Measurements from ENCODE around the gene DTX2.
"Not testable (repeated sequence)": the region's sequence is repeated elsewhere in the genome, so short reads cannot be mapped to it uniquely, and the experiment has no call there.

DNA sequence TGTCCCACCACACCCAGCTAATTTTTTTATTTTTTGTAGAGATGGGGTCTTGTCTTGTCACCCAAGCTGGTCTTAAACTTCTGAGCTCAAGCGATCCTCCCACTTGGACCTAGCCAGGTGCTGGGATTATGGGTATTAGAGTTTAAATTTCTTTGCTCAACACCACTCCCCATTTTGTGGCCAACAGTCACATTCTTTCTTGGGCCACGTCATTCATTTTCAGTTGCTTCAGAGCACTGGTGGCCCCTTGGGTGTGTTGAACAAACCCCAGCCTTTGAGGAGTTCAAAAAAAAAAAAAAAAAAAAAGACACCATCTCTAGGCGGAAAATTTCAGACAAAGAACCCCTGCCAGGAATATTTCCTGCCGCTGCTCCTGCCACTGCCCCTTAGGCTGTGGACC lies 4.5 kb upstream of the DTX2 start:
- TF ChIP-seq, protein P1, sequence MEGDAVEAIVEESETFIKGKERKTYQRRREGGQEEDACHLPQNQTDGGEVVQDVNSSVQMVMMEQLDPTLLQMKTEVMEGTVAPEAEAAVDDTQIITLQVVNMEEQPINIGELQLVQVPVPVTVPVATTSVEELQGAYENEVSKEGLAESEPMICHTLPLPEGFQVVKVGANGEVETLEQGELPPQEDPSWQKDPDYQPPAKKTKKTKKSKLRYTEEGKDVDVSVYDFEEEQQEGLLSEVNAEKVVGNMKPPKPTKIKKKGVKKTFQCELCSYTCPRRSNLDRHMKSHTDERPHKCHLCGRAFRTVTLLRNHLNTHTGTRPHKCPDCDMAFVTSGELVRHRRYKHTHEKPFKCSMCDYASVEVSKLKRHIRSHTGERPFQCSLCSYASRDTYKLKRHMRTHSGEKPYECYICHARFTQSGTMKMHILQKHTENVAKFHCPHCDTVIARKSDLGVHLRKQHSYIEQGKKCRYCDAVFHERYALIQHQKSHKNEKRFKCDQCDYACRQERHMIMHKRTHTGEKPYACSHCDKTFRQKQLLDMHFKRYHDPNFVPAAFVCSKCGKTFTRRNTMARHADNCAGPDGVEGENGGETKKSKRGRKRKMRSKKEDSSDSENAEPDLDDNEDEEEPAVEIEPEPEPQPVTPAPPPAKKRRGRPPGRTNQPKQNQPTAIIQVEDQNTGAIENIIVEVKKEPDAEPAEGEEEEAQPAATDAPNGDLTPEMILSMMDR (IDR thresholded peaks at IDR 0.05; ENCODE audit: poor library complexity) = not testable (repeated sequence)
- not testable (repeated sequence) for TF ChIP-seq EZH2 (IDR thresholded peaks at IDR 0.05; ENCODE audit: borderline replicate concordance); EZH2phosphoT487 (IDR thresholded peaks at IDR 0.05; ENCODE audit: low read depth, severe bottlenecking, unreplicated experiment)

Measured in hepatocyte (in vitro differentiated cells).